Right atrium auricular region (tissue), 2 donors: ENCODE measurements around the gene HECTD2. TPM values are rescaled to one million over a fixed set of nuclear protein-coding genes. Genes with fewer than 3 reads are reported as not detected.
"Not testable (repeated sequence)": the region's sequence is repeated elsewhere in the genome, so short reads cannot be mapped to it uniquely, and the experiment has no call there.

ENCODE experiments used
- DNase-seq: peaks from one replicate; pipeline ENCODE4 v3.0.0-alpha.2; 2019; ENCODE audit warnings: low spot score
- H3K27ac ChIP-seq, 2 donors: fragments of 200-600 bp; sonication (generic); 1 replicate in 1 of 2; 2 replicates in 1 of 2; pipeline ENCODE4 v1.5.1; 2016 to 2019
- H3K27me3 ChIP-seq, 2 donors: fragments of 200-600 bp; sonication (generic); one replicate each; pipeline versions ENCODE4 v1.5.1 to v1.6.0; 2017 to 2019
- H3K36me3 ChIP-seq: fragments of 200-600 bp; sonication (generic); one replicate; pipeline ENCODE4 v1.5.1; 2016
- H3K4me1 ChIP-seq, 2 donors: fragments of 200-600 bp; sonication (generic); one replicate each; pipeline versions ENCODE4 v1.5.1 to v1.6.0; 2017 to 2019
- H3K4me3 ChIP-seq, 2 donors: fragments of 200-600 bp; sonication (generic); 1 replicate in 1 of 2; 2 replicates in 1 of 2; pipeline ENCODE4 v1.5.1; 2017 to 2019; ENCODE audit warnings: mild to moderate bottlenecking in 1 of 2, moderate library complexity in 1 of 2
- H3K9me3 ChIP-seq, 2 donors: fragments of 200-600 bp; sonication (generic); one replicate each; pipeline ENCODE4 v1.5.1; 2019
- total RNA-seq, 2 donors: library from RNA; depleted of rRNA; stranded (reverse); fragments of >200 nt; gene quantifications; one replicate each; pipeline ENCODE4 v1.1.0, GENCODE V29; 2016
- TF ChIP-seq, protein P1 (sequence below), 2 donors: fragments of 200-600 bp; sonication (generic); IDR thresholded peaks; one replicate each; pipeline ENCODE4 v1.5.1; 2019; ENCODE audit warnings: antibody characterized with exemption in 2 of 2

HECTD2 gene
- total RNA-seq, 2 donors from 2014 or later = 6.9 TPM

DNA sequence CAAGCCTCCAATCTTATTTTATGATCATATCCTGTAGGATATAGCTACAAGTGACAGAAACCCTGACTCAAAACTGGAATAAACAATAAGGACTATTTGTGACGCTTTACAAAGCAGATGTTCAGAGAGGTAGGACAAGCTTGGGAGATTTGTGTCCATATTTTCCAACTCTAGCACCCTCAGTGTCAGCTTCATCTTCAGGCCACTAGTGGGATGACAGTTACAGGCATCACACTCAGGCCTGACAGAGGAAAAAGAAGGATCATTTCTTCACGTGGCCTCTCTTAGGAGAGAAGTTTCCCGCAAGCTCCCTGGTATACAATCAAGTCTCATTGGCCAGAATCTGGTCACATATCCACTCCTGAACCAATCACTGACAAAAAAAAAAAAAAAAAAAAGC lies 148.3 kb downstream of the HECTD2 start:
- TF ChIP-seq, protein P1, sequence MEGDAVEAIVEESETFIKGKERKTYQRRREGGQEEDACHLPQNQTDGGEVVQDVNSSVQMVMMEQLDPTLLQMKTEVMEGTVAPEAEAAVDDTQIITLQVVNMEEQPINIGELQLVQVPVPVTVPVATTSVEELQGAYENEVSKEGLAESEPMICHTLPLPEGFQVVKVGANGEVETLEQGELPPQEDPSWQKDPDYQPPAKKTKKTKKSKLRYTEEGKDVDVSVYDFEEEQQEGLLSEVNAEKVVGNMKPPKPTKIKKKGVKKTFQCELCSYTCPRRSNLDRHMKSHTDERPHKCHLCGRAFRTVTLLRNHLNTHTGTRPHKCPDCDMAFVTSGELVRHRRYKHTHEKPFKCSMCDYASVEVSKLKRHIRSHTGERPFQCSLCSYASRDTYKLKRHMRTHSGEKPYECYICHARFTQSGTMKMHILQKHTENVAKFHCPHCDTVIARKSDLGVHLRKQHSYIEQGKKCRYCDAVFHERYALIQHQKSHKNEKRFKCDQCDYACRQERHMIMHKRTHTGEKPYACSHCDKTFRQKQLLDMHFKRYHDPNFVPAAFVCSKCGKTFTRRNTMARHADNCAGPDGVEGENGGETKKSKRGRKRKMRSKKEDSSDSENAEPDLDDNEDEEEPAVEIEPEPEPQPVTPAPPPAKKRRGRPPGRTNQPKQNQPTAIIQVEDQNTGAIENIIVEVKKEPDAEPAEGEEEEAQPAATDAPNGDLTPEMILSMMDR (IDR thresholded peaks at IDR 0.05) = no peak
- no peaks in the 10 kb centered on the region for H3K9me3 ChIP-seq
- no peaks in the 10 kb centered on the region for H3K27me3 ChIP-seq
- no peak overlapping the region for H3K4me3 ChIP-seq
- no peak overlapping the region for H3K27ac ChIP-seq
- H3K36me3 ChIP-seq = no peaks in the 10 kb centered on the region
- peaks cover 0 to 10% of the 10 kb centered on the region in 2 donors for H3K4me1 ChIP-seq
- DNase-seq = peak; percentile 11

DNA sequence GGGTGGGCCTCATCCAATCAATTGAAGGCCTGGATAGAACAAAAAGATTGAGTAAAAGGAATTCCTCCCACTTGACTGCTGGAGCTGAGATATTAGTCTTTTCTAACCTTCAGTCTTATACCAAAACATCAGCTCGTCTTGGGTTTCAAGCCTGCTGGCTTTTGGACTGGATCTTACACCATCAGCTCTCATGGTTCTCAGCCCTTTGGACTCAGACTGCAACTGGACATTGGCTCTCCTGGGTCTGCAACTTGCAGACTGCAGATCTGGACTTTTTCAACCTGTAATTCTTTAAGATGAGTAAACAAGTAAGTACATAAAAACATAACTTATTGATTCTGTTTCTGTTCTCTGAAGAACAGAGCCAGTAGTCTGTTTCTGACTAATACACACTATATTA lies 149.0 kb downstream of the HECTD2 start:
- Histone ChIP-seq H3K4me3 (no peak overlapping the region), H3K36me3 (no peaks in the 10 kb centered on the region), H3K9me3 (no peaks in the 10 kb centered on the region), H3K27ac (no peak overlapping the region), H3K27me3 (no peaks in the 10 kb centered on the region), H3K4me1 (peaks cover 0 to 17% of the 10 kb centered on the region in 2 donors)
- TF ChIP-seq, protein P1 (IDR thresholded peaks at IDR 0.05) = no peak
- no peak for DNase-seq

GRCh38 chr10:91559750-91560149 lies 149.6 kb downstream of the HECTD2 start:
- Histone ChIP-seq H3K9me3 (no peaks in the 10 kb centered on the region), H3K27ac (no peak overlapping the region), H3K36me3 (no peaks in the 10 kb centered on the region), H3K4me3 (no peak overlapping the region), H3K27me3 (no peaks in the 10 kb centered on the region), H3K4me1 (peaks cover 0 to 22% of the 10 kb centered on the region in 2 donors)
- TF ChIP-seq, protein P1 (IDR thresholded peaks at IDR 0.05) = no peak
- no peak for DNase-seq

- not testable (repeated sequence) for H3K9me3 ChIP-seq, H3K4me3 ChIP-seq, DNase-seq, H3K27me3 ChIP-seq, H3K36me3 ChIP-seq, H3K27ac ChIP-seq
- H3K4me1 ChIP-seq = peaks cover 0 to 28% of the 10 kb centered on the region in 2 donors
Measured at GRCh38 chr10:91560827-91561226, 150.7 kb downstream of the HECTD2 start.

- Histone ChIP-seq H3K27ac (no peak overlapping the region), H3K4me3 (no peak overlapping the region), H3K36me3 (no peaks in the 10 kb centered on the region), H3K4me1 (peaks cover 0 to 23% of the 10 kb centered on the region in 2 donors), H3K27me3 (no peaks in the 10 kb centered on the region), H3K9me3 (no peaks in the 10 kb centered on the region)
- TF ChIP-seq, protein P1 (IDR thresholded peaks at IDR 0.05) = no peak
- DNase-seq = no peak
Measured at GRCh38 chr10:91562839-91563581, 152.9 kb downstream of the HECTD2 start.

DNA sequence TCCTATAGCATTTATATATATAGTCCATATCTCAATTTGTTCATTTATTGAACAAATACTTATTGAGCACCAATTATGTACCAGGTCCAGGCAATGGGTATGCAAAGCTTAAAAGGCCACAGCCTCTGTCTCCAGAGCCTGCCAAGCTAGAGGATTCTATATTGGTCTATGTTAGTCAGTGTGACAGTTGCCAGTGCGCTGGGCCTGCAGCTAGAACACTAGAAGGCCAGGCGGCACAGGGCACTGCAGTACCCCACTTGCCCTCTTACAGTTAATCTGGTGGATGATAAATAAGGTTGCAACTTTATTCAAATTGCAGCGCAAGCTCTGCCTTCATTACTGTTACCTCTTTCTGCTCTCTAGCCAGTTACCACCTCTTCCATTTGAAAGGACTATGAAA lies 153.9 kb downstream of the HECTD2 start:
- no peaks in the 10 kb centered on the region for H3K27me3 ChIP-seq
- TF ChIP-seq, protein P1 (IDR thresholded peaks at IDR 0.05) = peak in 1 of 2 donors; percentile 13
- H3K27ac ChIP-seq = peak overlapping the region; percentile 50 to 57
- H3K4me1 ChIP-seq = peaks cover 0 to 23% of the 10 kb centered on the region in 2 donors
- no peak for DNase-seq
- H3K36me3 ChIP-seq = no peaks in the 10 kb centered on the region
- H3K9me3 ChIP-seq = no peaks in the 10 kb centered on the region
- H3K4me3 ChIP-seq = no peak overlapping the region

Other genes starting within 250 kb of the HECTD2 start
- gene PCGF5, start 189.7 kb upstream of the HECTD2 start, total RNA-seq = 10 to 100 TPM; 42.8 to 62.0 TPM
- gene PPP1R3C, start 222.7 kb downstream of the HECTD2 start, total RNA-seq = 100 to 1,000 TPM in 1 of 2 donors, 10 to 100 TPM in 1; 58.0 to 250 TPM